ENCODE results near the gene APOC4.

DNA sequence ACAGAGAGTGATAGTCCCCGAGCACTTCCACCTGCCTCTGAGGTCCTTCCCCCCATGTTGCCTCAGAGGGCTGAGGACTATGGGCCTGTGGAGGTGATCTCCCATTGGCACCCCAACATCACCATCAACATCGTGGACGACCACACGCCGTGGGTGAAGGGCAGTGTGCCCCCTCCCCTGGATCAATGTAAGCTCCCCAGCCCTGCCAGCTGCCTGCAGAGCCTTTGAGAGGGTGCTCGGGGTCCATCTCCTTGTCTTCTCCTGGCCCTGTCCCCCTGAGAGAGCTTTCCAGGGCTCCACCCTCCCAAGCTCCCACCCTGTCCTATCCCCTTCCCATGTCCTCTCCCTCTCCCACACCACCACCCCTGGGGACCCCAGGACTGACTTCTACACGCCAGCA is 44.4 kb downstream of the APOC4 start:
- TF ChIP-seq CTCF (IDR thresholded peaks at IDR 0.05) (no peak), POLR2A (IDR thresholded peaks at IDR 0.05) (no peak)

Data from testis (tissue), 2 donors.